Esophagus muscularis mucosa (tissue), 2 donors: ENCODE data around the gene CADM3.

ENCODE experiments used
- POLR2A ChIP-seq: fragments of 450-650 bp; IDR thresholded peaks from one replicate; pipeline ENCODE4 v1.6.1; 2017; ENCODE audit warnings: antibody characterized with exemption, moderate library complexity, mild to moderate bottlenecking, low read depth
- POLR2AphosphoS5 ChIP-seq, 2 donors: sonication (generic); formaldehyde crosslinking; IDR thresholded peaks; one replicate each; pipeline ENCODE4 v1.6.1; 2017; ENCODE audit warnings: antibody characterized with exemption in 2 of 2

GRCh38 chr1:159205225-159205624, 33.8 kb downstream of the CADM3 start:
- TF ChIP-seq POLR2AphosphoS5 (IDR thresholded peaks at IDR 0.05), result no peak
- no peak for TF ChIP-seq POLR2A
